M059J (cell line): Measurements from ENCODE around the gene TPM3. TPM values are rescaled to one million over a fixed set of nuclear protein-coding genes. Genes with fewer than 3 reads are reported as not detected.
"Not testable (repeated sequence)": the region's sequence is repeated elsewhere in the genome, so short reads cannot be mapped to it uniquely, and the experiment has no call there.

Experiments used
- DNase-seq: peaks from one replicate; pipeline ENCODE4 v3.0.0-alpha.2; 2012; ENCODE audit warnings: low read depth
- total RNA-seq: library from RNA; depleted of rRNA; stranded (reverse); fragments of >200 nt; shearing (Covaris generic); gene quantifications from 2 replicates; pipeline ENCODE4 v1.2.3, GENCODE V29; 2014; rRNA removed

TPM3 gene
- total RNA-seq = 679 and 714 TPM in 2 replicates

GRCh38 chr1:154191990-154192461 is at the start of gene TPM3:
Gene TPM3 (minus strand): TSS chr1:154192100. CDS start chr1:154192018, 82 bp downstream.
- DNase-seq = peak; percentile 15

- no peak for DNase-seq
Measured at GRCh38 chr1:154240294-154240833, 48.5 kb upstream of the TPM3 start.

GRCh38 chr1:154239491-154239890 is 47.6 kb upstream of the TPM3 start:
- DNase-seq = no peak

- no peak for DNase-seq
Measured at GRCh38 chr1:154237880-154238506, 46.1 kb upstream of the TPM3 start.

GRCh38 chr1:154237435-154237834 is 45.5 kb upstream of the TPM3 start:
- DNase-seq = no peak

GRCh38 chr1:154236855-154237254 is 45.0 kb upstream of the TPM3 start:
- DNase-seq = no peak

GRCh38 chr1:154233127-154233526 is 41.2 kb upstream of the TPM3 start:
- peak; percentile 14 for DNase-seq

- not testable (repeated sequence) for DNase-seq
Measured at GRCh38 chr1:154231112-154231511, 39.2 kb upstream of the TPM3 start.

- no peak for DNase-seq
Measured at GRCh38 chr1:154225370-154225769, 33.5 kb upstream of the TPM3 start.

- DNase-seq = no peak
Measured at GRCh38 chr1:154223621-154224020, 31.7 kb upstream of the TPM3 start.

- DNase-seq = peak; percentile 15
Measured at GRCh38 chr1:154222918-154223317, 31.0 kb upstream of the TPM3 start.

- DNase-seq = no peak
Measured at GRCh38 chr1:154222518-154222917, 30.6 kb upstream of the TPM3 start.

GRCh38 chr1:154221278-154222001 is 29.5 kb upstream of the TPM3 start:
- DNase-seq = peak; percentile 45

- DNase-seq = no peak
Measured at GRCh38 chr1:154220970-154221277, 29.0 kb upstream of the TPM3 start.

- DNase-seq = peak; percentile 99
Measured at GRCh38 chr1:154220071-154220969, 28.4 kb upstream of the TPM3 start, which contains the start of gene UBAP2L. Gene UBAP2L (plus strand): TSS chr1:154220955. CDS start chr1:154225124, 4,169 bp downstream.

- DNase-seq = peak; percentile 21
Measured at GRCh38 chr1:154219541-154219940, 27.6 kb upstream of the TPM3 start.

GRCh38 chr1:154218545-154218944 is 26.6 kb upstream of the TPM3 start:
- no peak for DNase-seq

- DNase-seq = peak; percentile 83
Measured at GRCh38 chr1:154213274-154213673, 21.4 kb upstream of the TPM3 start.

- DNase-seq = no peak
Measured at GRCh38 chr1:154212083-154212482, 20.2 kb upstream of the TPM3 start.

GRCh38 chr1:154208677-154209388 is 16.9 kb upstream of the TPM3 start:
- DNase-seq = no peak

GRCh38 chr1:154207262-154207661 is 15.4 kb upstream of the TPM3 start:
- DNase-seq = no peak
